Breast epithelium (tissue), 4 donors: ENCODE measurements around the gene TDP1. TPM values are rescaled to one million over a fixed set of nuclear protein-coding genes. Genes with fewer than 3 reads are reported as not detected.

Experiments used
- DNase-seq, 2 donors: peaks; one replicate each; pipeline ENCODE4 v3.0.0-alpha.2; 2019; ENCODE audit warnings: low spot score in 2 of 2
- H3K27ac ChIP-seq, 2 donors: fragments of 200-600 bp; sonication (generic) in 1 of 2; one replicate each; pipeline ENCODE4 v1.5.1; 2016 to 2019; ENCODE audit warnings: mild to moderate bottlenecking in 1 of 2
- H3K27me3 ChIP-seq, 2 donors: fragments of 200-600 bp; sonication (generic) in 1 of 2; one replicate each; pipeline versions ENCODE4 v1.5.1 to v1.6.0; 2017 to 2019; ENCODE audit warnings: control low read depth in 1 of 2, mild to moderate bottlenecking in 1 of 2
- H3K36me3 ChIP-seq: fragments of 200-600 bp; one replicate; pipeline ENCODE4 v1.5.1; 2019
- H3K4me1 ChIP-seq, 2 donors: fragments of 200-600 bp; sonication (generic); one replicate each; pipeline ENCODE4 v1.5.1; 2016 to 2019; ENCODE audit warnings: control low read depth in 1 of 2
- H3K4me3 ChIP-seq, 3 donors: fragments of 200-600 bp; sonication (generic); 1 replicate in 2 of 3; 2 replicates in 1 of 3; pipeline ENCODE4 v1.5.1; 2016 to 2019; ENCODE audit warnings: mild to moderate bottlenecking in 3 of 3, moderate library complexity in 2 of 3
- H3K9me3 ChIP-seq, 2 donors: fragments of 200-600 bp; sonication (generic) in 1 of 2; one replicate each; pipeline ENCODE4 v1.5.1; 2016 to 2019; ENCODE audit warnings: control low read depth in 1 of 2
- POLR2A ChIP-seq: fragments of 450-650 bp; IDR thresholded peaks from one replicate; pipeline ENCODE4 v1.6.1; 2016; ENCODE audit warnings: antibody characterized with exemption, mild to moderate bottlenecking, moderate library complexity
- POLR2AphosphoS5 ChIP-seq, 3 donors: sonication (generic); formaldehyde crosslinking; IDR thresholded peaks; one replicate each; pipeline ENCODE4 v1.6.1; 2017; ENCODE audit warnings: antibody characterized with exemption in 3 of 3
- intact Hi-C: fragments of 100-400 bp; cut with DNase I; formaldehyde crosslinking; loops from one replicate; pipeline ENCODE4 v1.15.1; 2023; ENCODE audit warnings: low total_unique reads
- total RNA-seq, 3 donors: library from RNA; depleted of rRNA; stranded (reverse); fragments of >200 nt; gene quantifications; one replicate each; pipeline ENCODE4 v1.1.0, GENCODE V29; 2016
- TF ChIP-seq, protein P1 (sequence below), 3 donors: fragments of 450-650 bp; IDR thresholded peaks; one replicate each; pipeline ENCODE4 v1.5.1; 2016 to 2017; ENCODE audit warnings: antibody characterized with exemption in 3 of 3, mild to moderate bottlenecking in 3 of 3, moderate library complexity in 3 of 3

The TDP1 gene
- total RNA-seq, 3 donors from 2014 or later = 9.6 to 29.9 (median 16.7) TPM

DNA sequence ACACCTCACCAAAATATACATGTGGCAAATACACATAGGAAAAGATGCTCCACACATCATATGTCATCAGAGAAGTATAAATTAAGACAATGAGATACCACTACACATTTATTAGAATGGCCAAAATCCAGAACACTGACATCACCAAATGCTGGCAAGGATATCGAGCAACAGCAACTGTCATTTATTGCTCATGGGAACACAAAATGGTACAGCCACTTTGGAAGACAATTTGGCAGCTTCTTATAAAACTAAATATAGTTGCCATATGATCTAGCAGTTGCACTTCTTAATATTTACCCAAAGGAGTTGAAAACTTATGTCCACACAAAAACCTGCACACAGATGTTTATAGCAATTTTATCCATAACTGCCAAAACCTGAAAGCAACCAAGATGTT, 99.1 kb downstream of the TDP1 start:
- no peaks in the 10 kb centered on the region for H3K9me3 ChIP-seq
- H3K36me3 ChIP-seq = no peaks in the 10 kb centered on the region
- H3K27ac ChIP-seq = no peak overlapping the region
- DNase-seq = no peak
- H3K4me3 ChIP-seq = no peak overlapping the region
- H3K27me3 ChIP-seq = peaks cover 0 to 22% of the 10 kb centered on the region in 2 donors
- no peaks in the 10 kb centered on the region for H3K4me1 ChIP-seq
- TF ChIP-seq POLR2A = no peak
- TF ChIP-seq POLR2AphosphoS5 (IDR thresholded peaks at IDR 0.05) = no peak
- TF ChIP-seq, protein P1, sequence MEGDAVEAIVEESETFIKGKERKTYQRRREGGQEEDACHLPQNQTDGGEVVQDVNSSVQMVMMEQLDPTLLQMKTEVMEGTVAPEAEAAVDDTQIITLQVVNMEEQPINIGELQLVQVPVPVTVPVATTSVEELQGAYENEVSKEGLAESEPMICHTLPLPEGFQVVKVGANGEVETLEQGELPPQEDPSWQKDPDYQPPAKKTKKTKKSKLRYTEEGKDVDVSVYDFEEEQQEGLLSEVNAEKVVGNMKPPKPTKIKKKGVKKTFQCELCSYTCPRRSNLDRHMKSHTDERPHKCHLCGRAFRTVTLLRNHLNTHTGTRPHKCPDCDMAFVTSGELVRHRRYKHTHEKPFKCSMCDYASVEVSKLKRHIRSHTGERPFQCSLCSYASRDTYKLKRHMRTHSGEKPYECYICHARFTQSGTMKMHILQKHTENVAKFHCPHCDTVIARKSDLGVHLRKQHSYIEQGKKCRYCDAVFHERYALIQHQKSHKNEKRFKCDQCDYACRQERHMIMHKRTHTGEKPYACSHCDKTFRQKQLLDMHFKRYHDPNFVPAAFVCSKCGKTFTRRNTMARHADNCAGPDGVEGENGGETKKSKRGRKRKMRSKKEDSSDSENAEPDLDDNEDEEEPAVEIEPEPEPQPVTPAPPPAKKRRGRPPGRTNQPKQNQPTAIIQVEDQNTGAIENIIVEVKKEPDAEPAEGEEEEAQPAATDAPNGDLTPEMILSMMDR (IDR thresholded peaks at IDR 0.05) = no peak
- intact Hi-C loops = no loop called here

DNA sequence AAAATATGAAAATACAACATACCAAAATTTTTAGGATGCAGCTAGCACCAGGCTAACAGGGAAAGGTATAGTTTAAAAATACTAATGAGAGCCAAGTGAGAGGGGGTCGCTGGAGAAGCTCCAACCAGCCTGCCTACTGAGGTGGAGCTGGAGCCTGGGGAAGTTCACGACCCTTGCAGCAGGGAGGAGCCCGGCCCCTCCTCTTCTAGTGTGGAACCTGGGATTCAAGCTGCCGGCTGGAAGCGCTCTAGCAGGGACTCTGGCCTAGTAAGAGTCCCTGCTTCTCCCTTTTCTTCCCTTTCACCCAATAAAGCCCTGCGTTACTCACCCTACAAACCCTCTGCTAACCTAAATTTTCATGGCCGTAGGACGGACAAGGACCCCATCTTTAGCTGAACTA, 101.1 kb downstream of the TDP1 start:
- Histone ChIP-seq H3K27me3 (peaks cover 0 to 33% of the 10 kb centered on the region in 2 donors), H3K9me3 (no peaks in the 10 kb centered on the region), H3K4me1 (peaks cover 0 to 6% of the 10 kb centered on the region in 2 donors), H3K27ac (no peak overlapping the region), H3K36me3 (no peaks in the 10 kb centered on the region), H3K4me3 (no peak overlapping the region)
- intact Hi-C loops = no loop called here
- DNase-seq = no peak
- TF ChIP-seq, protein P1 (IDR thresholded peaks at IDR 0.05) = no peak
- TF ChIP-seq POLR2AphosphoS5 (IDR thresholded peaks at IDR 0.05) (no peak), POLR2A (no peak)

DNA sequence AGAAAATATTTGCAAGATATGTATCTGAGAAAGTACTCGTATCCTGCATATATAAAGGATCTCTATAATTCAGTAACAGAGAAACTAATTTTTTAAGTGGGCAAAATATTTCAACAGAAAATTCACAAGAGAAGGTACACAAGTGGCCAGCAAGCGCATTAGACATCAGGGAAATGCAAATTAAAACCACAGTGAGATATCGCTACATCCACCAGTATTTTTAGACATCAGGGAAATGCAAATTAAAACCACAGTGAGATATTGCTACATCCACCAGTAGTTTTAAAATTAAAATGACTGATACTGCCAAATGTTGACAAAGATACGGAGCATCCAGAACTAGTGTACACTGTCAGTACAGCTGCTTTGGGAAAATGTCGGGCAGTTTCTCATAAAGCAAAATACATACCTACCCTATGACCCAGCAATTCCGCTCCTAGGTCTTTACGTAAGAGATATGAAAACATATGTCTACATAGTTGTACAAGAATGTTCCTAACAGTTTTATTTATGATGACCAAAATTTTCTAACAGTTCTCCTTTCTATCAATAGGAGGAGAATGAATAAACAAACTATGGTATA, 103.2 kb downstream of the TDP1 start:
- no peak for DNase-seq
- Histone ChIP-seq H3K4me1 (peaks cover 0 to 6% of the 10 kb centered on the region in 2 donors), H3K27ac (no peak overlapping the region), H3K9me3 (no peaks in the 10 kb centered on the region), H3K4me3 (no peak overlapping the region), H3K36me3 (no peaks in the 10 kb centered on the region), H3K27me3 (peaks cover 0 to 48% of the 10 kb centered on the region in 2 donors)
- intact Hi-C loops = no loop called here
- TF ChIP-seq, protein P1 (IDR thresholded peaks at IDR 0.05) = no peak
- no peak for TF ChIP-seq POLR2AphosphoS5 (IDR thresholded peaks at IDR 0.05)
- no peak for TF ChIP-seq POLR2A

DNA sequence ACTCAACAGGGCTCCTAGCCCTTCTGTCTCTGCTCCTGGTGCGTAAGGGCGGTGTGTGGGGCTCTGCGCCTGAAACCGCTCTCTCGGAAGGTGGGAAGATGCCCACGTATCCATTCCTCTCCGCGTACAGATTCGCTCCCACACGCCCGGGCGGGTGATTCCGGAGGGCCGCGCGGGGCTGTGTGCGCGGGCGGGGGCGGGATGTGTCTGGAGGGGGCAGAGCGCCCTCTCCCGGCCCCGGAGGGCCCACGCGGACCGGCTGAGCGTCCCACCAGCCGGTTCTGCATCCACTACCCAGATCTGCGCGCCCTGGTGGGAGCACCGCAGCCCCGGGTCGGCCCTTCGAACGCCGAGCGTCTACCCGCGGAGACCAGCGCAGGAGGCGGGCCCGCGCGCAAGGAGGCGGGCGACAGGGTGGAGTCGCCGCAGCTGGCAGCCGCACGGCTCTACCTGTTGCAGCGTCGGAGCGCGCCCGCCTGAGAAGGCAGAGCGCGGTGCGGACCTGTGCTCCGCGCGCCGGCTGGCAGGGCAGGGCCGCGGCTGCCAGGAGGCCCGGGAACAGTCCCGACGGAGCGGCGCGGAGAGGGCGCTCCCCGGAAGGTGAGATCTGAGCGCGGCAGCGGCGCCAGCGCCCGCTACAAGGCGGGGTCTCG, 104.7 kb downstream of the TDP1 start:
- H3K27me3 ChIP-seq = peaks cover 0 to 54% of the 10 kb centered on the region in 2 donors
- H3K4me1 ChIP-seq = peaks cover 0 to 6% of the 10 kb centered on the region in 2 donors
- H3K36me3 ChIP-seq = no peaks in the 10 kb centered on the region
- no peaks in the 10 kb centered on the region for H3K9me3 ChIP-seq
- H3K27ac ChIP-seq = no peak overlapping the region
- intact Hi-C loops = no loop called here
- H3K4me3 ChIP-seq = peak overlapping the region; percentile 38 to 64 (median 54)
- no peak for DNase-seq
- TF ChIP-seq, protein P1 (IDR thresholded peaks at IDR 0.05) = no peak
- TF ChIP-seq POLR2A (no peak), POLR2AphosphoS5 (IDR thresholded peaks at IDR 0.05) (no peak)

DNA sequence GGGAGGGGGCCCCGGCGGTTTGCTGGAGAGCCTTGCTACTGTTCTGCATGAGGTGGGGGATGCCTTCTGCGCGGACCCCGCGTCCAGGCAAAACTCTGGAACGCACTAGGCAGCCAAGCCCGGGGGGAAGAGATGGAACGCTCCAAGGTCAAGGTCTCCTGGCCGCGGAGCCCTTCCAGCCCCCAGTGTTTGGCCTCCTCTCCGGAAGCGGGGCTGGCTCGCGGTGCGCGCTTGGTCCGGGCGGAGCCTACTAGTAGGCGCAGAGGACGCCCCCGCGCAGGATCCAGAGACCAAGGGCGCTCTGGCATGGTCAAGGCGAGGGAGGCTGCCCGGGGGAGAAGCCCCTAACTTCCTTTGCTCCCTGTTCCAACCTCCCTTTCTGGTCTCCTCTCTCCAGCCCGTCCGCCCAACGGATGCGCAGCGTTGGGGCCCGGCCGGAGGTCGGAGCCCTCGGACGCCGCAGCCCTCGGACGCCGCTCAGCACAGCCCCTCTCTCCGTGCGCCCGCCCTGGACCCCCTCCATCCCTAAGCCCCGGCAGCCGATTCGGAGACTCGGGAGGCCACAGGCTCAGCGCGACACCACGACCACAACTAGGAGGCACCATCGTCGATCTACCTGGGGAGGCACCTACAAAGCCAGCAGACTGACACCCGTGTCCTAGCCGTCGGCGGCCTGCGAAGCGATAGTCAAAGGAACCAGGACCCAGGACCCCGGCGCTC, 105.4 kb downstream of the TDP1 start:
- H3K27ac ChIP-seq = no peak overlapping the region
- H3K4me3 ChIP-seq = peak overlapping the region; percentile 38 to 64 (median 54)
- no peak for TF ChIP-seq POLR2A
- TF ChIP-seq, protein P1 (IDR thresholded peaks at IDR 0.05) = no peak
- TF ChIP-seq POLR2AphosphoS5 (IDR thresholded peaks at IDR 0.05) = no peak
- H3K4me1 ChIP-seq = peaks cover 0 to 6% of the 10 kb centered on the region in 2 donors
- intact Hi-C loops = no loop called here
- peaks cover 0 to 58% of the 10 kb centered on the region in 2 donors for H3K27me3 ChIP-seq
- H3K9me3 ChIP-seq = no peaks in the 10 kb centered on the region
- no peak for DNase-seq
- no peaks in the 10 kb centered on the region for H3K36me3 ChIP-seq
